DOHH2 (cell line): ENCODE results near the gene KLHL26.

Experiments used
- EZH2phosphoT487 ChIP-seq: fragments of 200-600 bp; sonication (generic); IDR thresholded peaks from 2 replicates; pipeline ENCODE4 v1.6.1; 2017; ENCODE audit warnings: borderline replicate concordance, mild to moderate bottlenecking, antibody characterized with exemption, low read length, moderate library complexity, mixed read lengths
- TF ChIP-seq, protein P1 (sequence below): fragments of 200-600 bp; sonication (generic); IDR thresholded peaks from one replicate; pipeline ENCODE4 v1.5.1; 2014; ENCODE audit warnings: antibody characterized with exemption, mild to moderate bottlenecking, low read depth, low read length; ENCODE audit not compliant: poor library complexity, severe bottlenecking

DNA sequence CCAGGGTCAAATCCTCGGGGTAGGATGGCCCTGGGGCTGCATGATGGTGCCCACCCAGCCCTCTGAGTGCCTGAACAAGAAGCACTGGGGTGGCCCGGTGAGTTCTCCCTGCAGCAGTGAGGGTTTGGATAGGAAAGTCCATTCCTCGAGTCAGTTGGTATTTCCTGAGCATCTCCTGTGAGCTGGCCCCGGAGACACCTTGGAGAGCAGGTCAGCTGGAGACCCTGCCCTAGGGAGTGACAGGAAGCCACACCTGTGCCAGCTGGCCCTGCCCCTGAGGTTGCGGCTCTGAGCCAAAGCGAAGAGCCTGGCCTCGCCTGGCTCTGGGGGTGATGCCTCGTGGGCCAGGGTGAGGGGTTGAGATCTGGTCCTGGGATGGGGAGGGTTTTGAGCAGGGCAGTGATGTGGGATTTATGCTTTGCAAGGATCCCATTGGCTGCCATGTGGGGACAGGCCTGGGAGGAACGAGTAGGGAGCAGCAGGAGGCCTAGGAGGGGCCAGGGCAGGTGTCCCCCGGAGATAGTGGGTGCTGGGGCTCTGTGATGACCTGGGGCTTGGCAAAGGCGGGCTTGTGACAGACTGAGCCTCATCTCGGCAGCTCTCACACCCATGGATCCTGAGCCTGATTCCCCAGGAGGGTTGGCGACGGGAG lies 62.7 kb downstream of the KLHL26 start:
- TF ChIP-seq, protein P1, sequence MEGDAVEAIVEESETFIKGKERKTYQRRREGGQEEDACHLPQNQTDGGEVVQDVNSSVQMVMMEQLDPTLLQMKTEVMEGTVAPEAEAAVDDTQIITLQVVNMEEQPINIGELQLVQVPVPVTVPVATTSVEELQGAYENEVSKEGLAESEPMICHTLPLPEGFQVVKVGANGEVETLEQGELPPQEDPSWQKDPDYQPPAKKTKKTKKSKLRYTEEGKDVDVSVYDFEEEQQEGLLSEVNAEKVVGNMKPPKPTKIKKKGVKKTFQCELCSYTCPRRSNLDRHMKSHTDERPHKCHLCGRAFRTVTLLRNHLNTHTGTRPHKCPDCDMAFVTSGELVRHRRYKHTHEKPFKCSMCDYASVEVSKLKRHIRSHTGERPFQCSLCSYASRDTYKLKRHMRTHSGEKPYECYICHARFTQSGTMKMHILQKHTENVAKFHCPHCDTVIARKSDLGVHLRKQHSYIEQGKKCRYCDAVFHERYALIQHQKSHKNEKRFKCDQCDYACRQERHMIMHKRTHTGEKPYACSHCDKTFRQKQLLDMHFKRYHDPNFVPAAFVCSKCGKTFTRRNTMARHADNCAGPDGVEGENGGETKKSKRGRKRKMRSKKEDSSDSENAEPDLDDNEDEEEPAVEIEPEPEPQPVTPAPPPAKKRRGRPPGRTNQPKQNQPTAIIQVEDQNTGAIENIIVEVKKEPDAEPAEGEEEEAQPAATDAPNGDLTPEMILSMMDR: no peak
- no peak for TF ChIP-seq EZH2phosphoT487
